Dendritic cell treated with granulocyte-macrophage colony-stimulating factor and Interleukin-4, amounts not matched to agents 40 ng/mL and 50 ng/mL, for 4 days (primary cell): Measurements from ENCODE around the gene SEC22A.
"Not testable (repeated sequence)": the region's sequence is repeated elsewhere in the genome, so short reads cannot be mapped to it uniquely, and the experiment has no call there.

ENCODE experiments used
- H3K27ac Mint-ChIP-seq: one replicate; pipeline ENCODE4 v1.8.0; 2022; ENCODE audit warnings: mild to moderate bottlenecking, mixed read lengths
- H3K27me3 Mint-ChIP-seq: one replicate; pipeline ENCODE4 v1.8.0; 2022; ENCODE audit warnings: mild to moderate bottlenecking, mixed read lengths
- H3K36me3 Mint-ChIP-seq: one replicate; pipeline ENCODE4 v1.8.0; 2022; ENCODE audit warnings: low read depth, mixed read lengths
- H3K4me1 Mint-ChIP-seq: one replicate; pipeline ENCODE4 v1.8.0; 2022; ENCODE audit warnings: low read depth, mixed read lengths
- H3K4me3 Mint-ChIP-seq: one replicate; pipeline ENCODE4 v1.8.0; 2022; ENCODE audit warnings: mild to moderate bottlenecking, moderate library complexity, mixed read lengths
- H3K9me3 Mint-ChIP-seq: one replicate; pipeline ENCODE4 v1.8.0; 2022; ENCODE audit warnings: mixed read lengths
- intact Hi-C: fragments of 100-400 bp; cut with micrococcal nuclease; formaldehyde crosslinking; loops from one replicate; pipeline ENCODE4 v1.15.0; 2022

SEC22A gene

DNA sequence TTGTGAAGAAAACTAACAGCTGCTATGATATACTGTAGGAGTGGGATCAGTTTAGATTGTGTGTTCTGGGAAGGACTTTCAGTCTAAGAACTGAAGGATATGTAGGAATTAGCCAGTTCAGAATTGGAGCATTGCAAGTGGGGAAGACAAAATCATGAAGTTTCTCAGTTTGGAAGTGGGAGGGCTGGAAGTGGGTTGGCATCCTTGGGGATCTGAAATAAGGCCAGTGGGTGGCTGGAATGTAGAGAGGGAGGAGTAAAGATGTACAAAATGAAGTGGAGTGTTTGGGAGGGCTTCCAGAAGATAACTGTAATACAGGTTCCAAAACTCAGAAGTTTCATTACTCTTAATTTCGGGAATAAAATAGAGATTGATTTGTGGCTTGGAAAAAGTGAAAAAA, 17.2 kb downstream of the SEC22A start:
- intact Hi-C loops, result no loop called here
- Mint-ChIP-seq H3K27ac (no peak overlapping the region), H3K4me3 (no peak overlapping the region), H3K36me3 (peaks cover 22% of the 10 kb centered on the region), H3K4me1 (peaks cover 14% of the 10 kb centered on the region), H3K9me3 (no peaks in the 10 kb centered on the region), H3K27me3 (no peaks in the 10 kb centered on the region)

DNA sequence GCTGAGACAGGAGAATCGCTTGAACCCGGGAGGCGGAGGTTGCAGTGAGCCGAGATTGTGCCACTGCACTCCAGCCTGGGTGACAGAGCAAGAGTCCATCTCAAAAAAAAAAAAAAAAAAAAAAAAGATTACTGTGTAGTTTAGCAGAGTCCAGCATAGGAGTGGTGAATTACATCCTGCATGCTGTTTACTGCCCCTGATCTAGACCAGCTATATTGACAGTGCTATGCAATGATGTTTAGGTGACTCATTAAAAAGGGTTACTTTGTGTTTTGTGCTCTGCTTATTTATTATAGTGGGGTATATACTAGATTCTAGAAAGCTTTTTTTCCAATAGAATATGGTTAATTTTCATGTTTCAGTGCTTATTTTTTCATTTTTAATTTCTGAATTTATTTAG, 19.6 kb downstream of the SEC22A start:
- H3K4me3 Mint-ChIP-seq, H3K27me3 Mint-ChIP-seq, H3K9me3 Mint-ChIP-seq, intact Hi-C loops, H3K27ac Mint-ChIP-seq, H3K4me1 Mint-ChIP-seq: not testable (repeated sequence)
- H3K36me3 Mint-ChIP-seq, result peaks cover 22% of the 10 kb centered on the region

DNA sequence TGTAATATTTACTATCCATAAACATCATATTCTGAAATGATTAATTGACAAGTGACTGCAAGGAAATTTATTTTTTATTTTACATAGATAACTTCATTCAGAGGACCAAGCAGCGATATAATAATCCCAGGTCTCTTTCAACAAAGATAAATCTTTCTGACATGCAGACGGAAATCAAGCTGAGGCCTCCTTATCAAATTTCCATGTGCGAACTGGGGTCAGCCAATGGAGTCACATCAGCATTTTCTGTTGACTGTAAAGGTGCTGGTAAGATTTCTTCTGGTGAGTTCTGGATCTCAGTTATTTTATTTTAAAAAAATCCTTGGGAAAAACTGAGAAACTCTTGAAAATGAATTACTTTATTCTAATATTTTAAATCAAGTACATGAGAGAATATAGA, 23.3 kb downstream of the SEC22A start:
- Mint-ChIP-seq H3K27me3 (no peaks in the 10 kb centered on the region), H3K9me3 (peaks cover 40% of the 10 kb centered on the region), H3K36me3 (peaks cover 43% of the 10 kb centered on the region), H3K4me3 (no peak overlapping the region), H3K27ac (no peak overlapping the region), H3K4me1 (peaks cover 6% of the 10 kb centered on the region)
- intact Hi-C loops, result no loop called here

DNA sequence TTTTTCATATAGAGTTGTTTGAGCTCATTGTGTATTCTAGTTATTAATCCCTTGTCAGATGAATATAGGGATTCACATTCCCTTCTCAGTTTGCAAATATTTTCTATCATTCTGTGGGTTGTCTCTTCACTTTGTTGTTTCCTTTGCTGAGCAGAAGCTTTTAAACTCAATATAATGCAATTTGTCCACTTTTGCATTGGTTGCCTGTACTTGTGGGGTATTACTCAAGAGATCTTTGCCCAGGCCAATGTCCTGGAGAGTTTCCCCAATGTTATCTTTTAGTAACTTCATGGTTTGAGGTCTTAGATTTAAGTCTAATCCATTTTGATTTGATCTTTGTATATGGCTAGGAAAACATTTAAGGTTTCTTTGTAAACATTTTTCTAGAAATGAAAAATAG, 24.8 kb downstream of the SEC22A start:
- Mint-ChIP-seq H3K4me3 (no peak overlapping the region), H3K36me3 (peaks cover 57% of the 10 kb centered on the region), H3K27ac (no peak overlapping the region), H3K27me3 (no peaks in the 10 kb centered on the region), H3K9me3 (peaks cover 40% of the 10 kb centered on the region), H3K4me1 (peaks cover 6% of the 10 kb centered on the region)
- intact Hi-C loops, result no loop called here

DNA sequence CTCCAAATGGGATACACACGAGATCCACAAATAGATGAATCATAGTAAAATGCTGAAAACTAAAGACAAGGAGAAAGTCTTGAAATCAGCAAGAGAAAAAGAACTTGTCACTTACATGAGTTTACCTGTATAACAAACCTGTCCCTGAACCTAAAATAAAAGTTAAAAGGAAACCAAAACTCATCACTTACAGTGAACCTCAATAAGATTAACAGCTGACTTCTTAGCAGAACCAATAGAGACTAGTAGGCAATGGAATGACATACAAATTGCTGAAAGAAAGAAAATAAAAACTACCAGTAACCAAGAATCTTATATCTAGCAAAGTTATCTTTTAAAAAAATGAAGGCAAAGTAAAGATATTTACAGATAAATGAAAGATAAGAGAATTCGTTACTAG, 27.4 kb downstream of the SEC22A start:
- no peak overlapping the region for H3K4me3 Mint-ChIP-seq
- H3K36me3 Mint-ChIP-seq, result peaks cover 67% of the 10 kb centered on the region
- peaks cover 40% of the 10 kb centered on the region for H3K9me3 Mint-ChIP-seq
- H3K4me1 Mint-ChIP-seq, result no peaks in the 10 kb centered on the region
- no peak overlapping the region for H3K27ac Mint-ChIP-seq
- no peaks in the 10 kb centered on the region for H3K27me3 Mint-ChIP-seq
- intact Hi-C loops, result no loop called here

DNA sequence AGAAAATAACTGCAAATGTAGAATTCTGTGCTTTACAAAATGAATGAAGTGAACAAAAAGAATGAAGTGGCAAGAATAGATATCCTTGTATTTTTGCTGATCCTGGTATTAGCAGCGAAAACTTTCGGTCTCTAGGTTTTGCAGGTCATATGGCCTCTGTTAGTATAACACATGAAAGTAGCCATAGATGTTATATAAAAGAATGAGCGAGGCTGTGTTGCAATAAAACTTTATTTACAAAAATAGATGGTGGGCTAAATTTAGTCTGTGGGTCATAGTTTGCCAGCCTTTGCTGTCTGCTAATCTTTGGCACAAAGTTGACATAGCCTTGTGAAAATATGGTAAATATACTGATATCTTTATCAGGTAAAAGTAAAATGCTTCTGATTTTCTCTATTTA, 35.2 kb downstream of the SEC22A start:
- H3K9me3 Mint-ChIP-seq, result no peaks in the 10 kb centered on the region
- H3K27me3 Mint-ChIP-seq, result no peaks in the 10 kb centered on the region
- peaks cover 53% of the 10 kb centered on the region for H3K36me3 Mint-ChIP-seq
- H3K4me1 Mint-ChIP-seq, result no peaks in the 10 kb centered on the region
- no peak overlapping the region for H3K27ac Mint-ChIP-seq
- H3K4me3 Mint-ChIP-seq, result no peak overlapping the region
- intact Hi-C loops, result no loop called here

DNA sequence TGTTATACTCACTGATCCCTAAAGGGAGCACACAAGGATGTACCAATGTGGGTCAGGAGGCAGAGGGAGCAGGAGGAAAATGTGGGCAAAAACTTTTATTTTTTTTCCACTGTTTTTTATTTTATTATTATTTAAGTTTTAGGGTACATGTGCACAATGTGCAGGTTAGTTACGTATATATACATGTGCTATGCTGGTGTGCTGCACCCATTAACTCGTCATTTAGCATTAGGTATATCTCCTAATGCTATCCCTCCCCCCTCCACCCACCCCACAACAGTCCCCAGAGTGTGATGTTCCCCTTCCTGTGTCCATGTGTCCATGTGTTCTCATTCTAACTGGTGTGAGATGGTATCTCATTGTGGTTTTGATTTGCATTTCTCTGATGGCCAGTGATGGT, 37.4 kb downstream of the SEC22A start:
- H3K9me3 Mint-ChIP-seq, intact Hi-C loops, H3K4me3 Mint-ChIP-seq, H3K27ac Mint-ChIP-seq, H3K27me3 Mint-ChIP-seq, H3K4me1 Mint-ChIP-seq: not testable (repeated sequence)
- H3K36me3 Mint-ChIP-seq, result peaks cover 57% of the 10 kb centered on the region

DNA sequence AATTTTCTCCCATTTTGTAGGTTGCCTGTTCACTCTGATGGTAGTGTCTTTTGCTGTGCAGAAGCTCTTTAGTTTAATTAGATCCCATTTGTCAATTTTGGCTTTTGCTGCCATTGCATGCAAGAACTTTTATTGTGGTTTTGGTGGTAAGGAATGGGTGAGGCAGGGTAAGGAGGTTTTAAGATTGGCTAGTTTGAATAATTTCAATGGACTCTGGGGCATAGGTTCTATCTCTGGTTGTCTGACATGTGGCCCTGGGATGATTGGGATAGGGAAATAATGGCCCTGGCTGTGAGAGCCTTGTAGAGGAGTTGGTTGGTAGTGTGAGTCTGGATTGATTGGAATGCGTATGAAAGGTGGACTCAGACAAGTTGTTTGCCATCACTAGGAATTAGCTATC, 38.0 kb downstream of the SEC22A start:
- Mint-ChIP-seq H3K4me3 (no peak overlapping the region), H3K36me3 (peaks cover 57% of the 10 kb centered on the region), H3K27me3 (no peaks in the 10 kb centered on the region), H3K27ac (no peak overlapping the region), H3K9me3 (no peaks in the 10 kb centered on the region), H3K4me1 (no peaks in the 10 kb centered on the region)
- intact Hi-C loops, result no loop called here

DNA sequence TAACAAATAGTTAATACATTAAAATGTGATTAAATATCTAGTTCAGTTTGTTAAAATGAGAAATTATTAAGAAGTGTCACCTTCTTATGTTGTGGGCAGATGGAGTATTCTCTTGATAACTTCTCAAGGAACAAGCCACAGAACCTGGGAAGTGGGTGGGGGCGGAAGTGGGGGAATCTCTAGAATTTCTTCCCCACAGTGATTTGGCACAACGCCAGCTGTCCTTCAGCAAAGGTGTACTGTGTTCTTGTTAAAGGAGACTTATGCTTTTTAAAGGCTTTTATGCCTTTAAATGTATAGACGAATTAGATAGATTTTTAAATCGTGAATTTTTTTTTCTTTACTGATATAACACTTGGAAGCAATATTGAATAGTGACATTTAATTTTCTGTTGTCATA, 42.4 kb downstream of the SEC22A start:
- H3K4me3 Mint-ChIP-seq, result no peak overlapping the region
- no peaks in the 10 kb centered on the region for H3K27me3 Mint-ChIP-seq
- peaks cover 77% of the 10 kb centered on the region for H3K36me3 Mint-ChIP-seq
- no peak overlapping the region for H3K27ac Mint-ChIP-seq
- no peaks in the 10 kb centered on the region for H3K9me3 Mint-ChIP-seq
- H3K4me1 Mint-ChIP-seq, result no peaks in the 10 kb centered on the region
- intact Hi-C loops, result no loop called here

DNA sequence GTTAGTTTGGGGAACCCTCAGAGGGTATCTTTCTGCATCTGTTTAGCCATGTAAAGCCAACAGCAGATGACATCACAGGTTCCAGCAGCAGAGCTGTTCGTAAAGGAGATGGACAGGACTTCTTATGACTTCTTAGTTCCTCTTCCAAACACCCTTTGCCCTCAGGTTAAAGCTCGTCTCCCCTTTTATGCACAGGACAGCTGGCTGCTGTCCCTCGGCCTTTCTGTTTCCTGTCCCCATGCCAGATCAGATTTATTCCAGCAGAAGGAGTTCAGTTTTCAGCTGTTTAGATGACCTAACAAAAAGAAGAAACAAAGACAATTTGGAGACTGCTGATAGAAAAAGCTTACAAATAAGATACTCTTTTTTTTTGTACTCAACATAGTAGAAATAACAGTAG, 45.1 kb downstream of the SEC22A start:
- H3K9me3 Mint-ChIP-seq, result no peaks in the 10 kb centered on the region
- intact Hi-C loops, result no loop called here
- H3K27me3 Mint-ChIP-seq, result no peaks in the 10 kb centered on the region
- no peak overlapping the region for H3K4me3 Mint-ChIP-seq
- H3K27ac Mint-ChIP-seq, result no peak overlapping the region
- no peaks in the 10 kb centered on the region for H3K4me1 Mint-ChIP-seq
- peaks cover 80% of the 10 kb centered on the region for H3K36me3 Mint-ChIP-seq

DNA sequence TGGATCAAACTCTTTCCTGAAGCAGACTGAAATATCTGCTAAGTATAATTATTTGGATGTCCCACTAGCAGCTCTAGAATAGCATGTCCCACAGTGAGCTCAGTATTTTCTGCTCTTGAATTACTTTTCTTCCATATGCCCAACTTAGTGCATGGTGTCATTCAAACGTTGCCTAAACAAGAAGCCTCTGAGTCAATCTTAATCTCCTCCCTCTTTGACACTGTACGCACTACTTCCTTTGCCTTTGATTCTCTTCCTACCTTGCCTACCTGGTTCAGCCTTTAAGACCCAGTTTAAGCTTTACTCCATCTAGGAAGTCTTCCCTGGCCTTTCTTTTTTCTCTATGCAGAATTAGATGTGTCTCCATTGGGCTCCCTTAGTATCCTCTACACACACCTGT, 54.5 kb downstream of the SEC22A start:
- intact Hi-C loops, result no loop called here
- no peak overlapping the region for H3K27ac Mint-ChIP-seq
- no peaks in the 10 kb centered on the region for H3K27me3 Mint-ChIP-seq
- H3K9me3 Mint-ChIP-seq, result no peaks in the 10 kb centered on the region
- H3K4me3 Mint-ChIP-seq, result no peak overlapping the region
- H3K4me1 Mint-ChIP-seq, result no peaks in the 10 kb centered on the region
- peaks cover 51% of the 10 kb centered on the region for H3K36me3 Mint-ChIP-seq

DNA sequence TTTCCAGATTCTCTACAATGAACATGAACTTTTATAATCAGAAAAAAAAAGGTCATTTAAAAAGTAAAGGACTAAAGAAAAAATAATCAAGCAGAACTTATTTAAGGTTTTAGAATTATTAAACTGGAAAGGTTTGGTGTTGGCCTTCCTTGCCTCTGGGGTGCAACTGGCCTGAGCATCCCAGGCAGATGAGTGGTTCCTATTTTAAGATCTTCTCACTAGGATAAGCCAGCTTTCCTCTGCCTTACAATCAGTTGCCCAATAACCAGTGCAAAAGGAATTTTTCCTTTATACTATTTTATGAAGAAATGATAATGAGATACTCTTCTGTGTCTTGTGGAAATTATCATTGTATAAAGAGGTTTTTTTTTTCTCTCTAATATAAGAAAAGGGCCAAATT, 56.6 kb downstream of the SEC22A start:
- no peak overlapping the region for H3K4me3 Mint-ChIP-seq
- H3K27ac Mint-ChIP-seq, result no peak overlapping the region
- peaks cover 45% of the 10 kb centered on the region for H3K36me3 Mint-ChIP-seq
- H3K27me3 Mint-ChIP-seq, result no peaks in the 10 kb centered on the region
- H3K9me3 Mint-ChIP-seq, result no peaks in the 10 kb centered on the region
- no peaks in the 10 kb centered on the region for H3K4me1 Mint-ChIP-seq
- intact Hi-C loops, result no loop called here

DNA sequence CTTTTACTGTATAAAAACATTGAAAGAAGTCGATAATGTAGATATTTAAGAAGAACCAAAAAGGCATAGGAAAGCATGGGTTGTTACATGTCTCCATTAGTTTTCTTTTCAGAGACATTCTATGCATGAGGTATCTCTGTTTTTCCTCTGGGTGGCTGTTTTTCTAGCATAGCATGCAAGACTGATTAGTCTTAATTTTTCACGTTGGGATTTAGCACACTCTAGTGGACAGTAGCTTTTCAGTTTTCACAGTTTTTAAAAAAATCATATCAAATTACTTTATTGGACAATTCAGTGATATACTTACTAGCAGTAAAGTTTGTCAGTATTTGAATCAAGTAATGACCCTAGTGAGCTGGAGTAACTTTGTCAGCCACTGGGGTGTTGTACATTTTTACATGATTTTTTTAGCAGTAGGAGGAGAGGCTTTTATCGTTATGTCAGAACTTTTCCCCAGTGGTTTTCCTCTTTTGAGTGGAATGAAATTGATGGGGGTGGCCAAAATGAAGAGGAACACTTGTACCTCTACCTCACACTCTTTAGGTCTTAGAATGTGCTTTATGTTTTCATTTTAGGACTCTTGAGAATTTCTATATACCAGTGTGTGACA, 57.2 kb downstream of the SEC22A start:
- Mint-ChIP-seq H3K9me3 (no peaks in the 10 kb centered on the region), H3K4me1 (no peaks in the 10 kb centered on the region), H3K36me3 (peaks cover 46% of the 10 kb centered on the region), H3K4me3 (no peak overlapping the region), H3K27me3 (no peaks in the 10 kb centered on the region), H3K27ac (no peak overlapping the region)
- intact Hi-C loops, result no loop called here

DNA sequence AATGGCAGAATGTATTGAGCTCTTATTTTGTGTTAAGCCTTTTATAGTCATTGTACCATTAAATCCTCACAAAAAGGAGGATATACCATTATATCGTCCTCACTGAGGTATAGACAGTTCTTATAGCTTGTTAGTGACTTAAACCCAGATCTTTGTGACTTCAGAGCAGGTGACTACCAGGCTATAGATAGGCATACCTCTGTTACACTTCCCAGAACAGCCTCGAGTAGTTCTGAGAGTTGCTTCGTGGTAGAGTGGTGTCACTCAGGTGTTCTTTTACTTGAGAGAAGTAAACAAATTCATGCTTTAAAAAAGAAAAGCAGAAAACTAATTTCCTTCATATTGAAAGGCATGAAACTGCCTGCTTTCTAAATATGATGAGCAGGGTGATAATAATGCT, 59.9 kb downstream of the SEC22A start:
- no peak overlapping the region for H3K4me3 Mint-ChIP-seq
- no peaks in the 10 kb centered on the region for H3K9me3 Mint-ChIP-seq
- H3K4me1 Mint-ChIP-seq, result no peaks in the 10 kb centered on the region
- intact Hi-C loops, result no loop called here
- peaks cover 58% of the 10 kb centered on the region for H3K36me3 Mint-ChIP-seq
- no peaks in the 10 kb centered on the region for H3K27me3 Mint-ChIP-seq
- no peak overlapping the region for H3K27ac Mint-ChIP-seq

DNA sequence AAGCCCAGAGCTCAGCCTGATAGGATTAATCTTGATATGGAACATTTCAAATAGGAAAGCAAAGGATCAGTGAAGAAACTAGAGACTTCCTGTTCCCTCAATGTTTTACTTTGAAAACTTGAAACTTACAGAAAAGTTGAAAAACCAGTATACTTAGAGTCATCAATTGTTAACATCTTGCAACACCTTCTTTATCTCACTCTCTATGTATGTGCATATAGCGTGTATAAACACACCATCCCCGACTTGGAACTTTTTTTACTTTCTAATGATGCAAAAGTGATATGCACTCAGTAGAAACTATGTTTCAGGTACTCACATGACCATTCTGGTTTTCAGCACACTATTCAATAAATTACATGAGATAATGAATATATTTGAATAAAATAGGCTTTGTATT, 60.5 kb downstream of the SEC22A start:
- peaks cover 62% of the 10 kb centered on the region for H3K36me3 Mint-ChIP-seq
- no peaks in the 10 kb centered on the region for H3K27me3 Mint-ChIP-seq
- intact Hi-C loops, result no loop called here
- no peaks in the 10 kb centered on the region for H3K4me1 Mint-ChIP-seq
- no peaks in the 10 kb centered on the region for H3K9me3 Mint-ChIP-seq
- no peak overlapping the region for H3K4me3 Mint-ChIP-seq
- H3K27ac Mint-ChIP-seq, result no peak overlapping the region
